ENCODE measurements around the gene CA11. TPM values are rescaled to one million over a fixed set of nuclear protein-coding genes. Genes with fewer than 3 reads are reported as not detected.
"Not testable (repeated sequence)": the region's sequence is repeated elsewhere in the genome, so short reads cannot be mapped to it uniquely, and the experiment has no call there.

Gene CA11
- total and polyA plus RNA-seq, 3 experiments from 2014 or later = 8.3 to 13.0 (median 12.7) TPM

DNA sequence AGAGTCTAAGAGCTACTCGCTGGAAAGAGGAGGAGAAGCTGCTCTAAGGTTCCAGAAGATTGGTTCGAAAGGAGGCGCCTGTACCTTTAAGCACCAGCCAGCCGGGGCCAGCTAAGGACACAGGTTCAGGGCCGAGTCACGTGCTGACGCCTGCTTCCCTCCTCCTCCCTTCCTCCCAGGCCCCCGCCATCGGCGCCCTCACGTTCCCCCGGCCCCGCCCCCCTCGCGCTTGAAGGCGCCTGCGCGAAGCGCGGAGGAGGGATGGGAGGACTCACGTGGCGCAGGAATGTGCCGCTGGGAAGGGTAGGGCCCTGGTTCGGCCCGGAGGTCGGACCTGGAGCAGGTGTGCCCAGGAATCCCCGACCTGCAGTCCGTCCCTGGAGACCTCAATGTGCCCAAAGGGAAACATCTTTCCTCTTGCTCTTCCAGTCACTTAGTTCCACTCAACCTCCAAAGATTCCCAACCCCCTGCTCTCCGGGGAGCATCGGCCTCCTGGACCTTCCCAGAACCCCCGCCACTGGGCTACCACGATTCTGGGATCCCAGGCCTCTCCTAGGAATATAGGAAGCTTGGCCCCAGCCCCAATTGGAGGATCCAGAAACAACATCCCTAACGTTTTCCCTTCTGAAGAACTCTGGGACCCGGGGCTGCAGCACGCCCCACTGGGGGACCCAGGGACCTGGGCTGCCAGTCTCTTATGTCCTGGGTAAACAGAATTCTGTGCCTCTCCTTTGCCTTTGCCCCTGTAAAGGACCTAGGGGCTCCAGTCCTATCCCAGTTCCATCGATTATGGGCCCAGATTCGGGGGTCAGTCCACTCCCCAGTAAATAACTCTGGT lies 11.3 kb downstream of the CA11 start:
- Mint-ChIP-seq H3K4me1 (peaks cover 31 to 64% (median 36%) of the 10 kb centered on the region in 3 donors), H3K27ac (peak overlapping the region; percentile 88 to 97 (median 93)), H3K27me3 (peaks cover 0 to 2% of the 10 kb centered on the region in 2 donors), H3K4me3 (peak overlapping the region; percentile 76 to 93 (median 83)), H3K9me3 (peaks cover 0 to 2% (median 0%) of the 10 kb centered on the region in 5 donors), H3K36me3 (peaks cover 0 to 55% (median 0%) of the 10 kb centered on the region in 3 donors)
- no peaks in the 10 kb centered on the region for H3K27me3 ChIP-seq (ENCODE audit: insufficient read depth, low read length, poor library complexity, severe bottlenecking)
- peaks cover 28% of the 10 kb centered on the region for H3K36me3 ChIP-seq (ENCODE audit: insufficient read depth, low read length)
- peaks cover 45% of the 10 kb centered on the region for H3K4me1 ChIP-seq (ENCODE audit: insufficient read depth, low read length)
- H3K27ac ChIP-seq (ENCODE audit: low read depth, low read length) = peak overlapping the region; percentile 66
- ChIA-PET CTCF (interaction anchor here (1.1 to 2.7 kb wide), 5 partner anchors 11 to 145 kb away, joined by 3 to 10 read pairs (median 4); partner anchors contain the start of genes CA11 and SPHK2), POLR2A (interaction anchor here (0.5 to 2.8 kb wide), 5 partner anchors 11 to 343 kb away, joined by 3 to 17 read pairs (median 13); partner anchors contain the start of genes CA11, RPL18 and SPHK2)
- H3K4me3 ChIP-seq (ENCODE audit: low read length) = peak overlapping the region; percentile 55
- no peaks in the 10 kb centered on the region for H3K9me3 ChIP-seq (ENCODE audit: low read length)
- DNase-seq = peak; percentile 82 to 92 (median 86)

DNA sequence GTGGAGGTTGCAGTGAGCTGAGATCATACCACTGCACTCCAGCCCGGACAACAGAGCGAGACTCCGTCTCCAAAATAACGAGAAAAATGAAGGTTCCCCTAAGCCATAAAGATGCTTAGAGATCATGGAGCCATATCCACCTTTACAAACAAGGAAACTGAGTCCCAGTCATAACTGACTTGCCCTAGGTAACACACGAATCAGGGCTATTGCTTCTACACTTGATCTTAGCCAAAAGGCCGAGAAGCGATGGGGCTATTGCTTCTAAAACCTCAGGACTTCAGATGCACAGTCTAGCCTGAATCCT lies 12.0 kb downstream of the CA11 start:
- peaks cover 30% of the 10 kb centered on the region for H3K36me3 ChIP-seq (ENCODE audit: insufficient read depth, low read length)
- no peaks in the 10 kb centered on the region for H3K27me3 ChIP-seq (ENCODE audit: insufficient read depth, low read length, poor library complexity, severe bottlenecking)
- Mint-ChIP-seq H3K4me3 (peak overlapping the region; percentile 76 to 93 (median 83)), H3K4me1 (peaks cover 27 to 58% (median 31%) of the 10 kb centered on the region in 3 donors), H3K36me3 (peaks cover 0 to 57% (median 0%) of the 10 kb centered on the region in 3 donors), H3K27ac (peak overlapping the region; percentile 88 to 97 (median 92)), H3K27me3 (no peaks in the 10 kb centered on the region), H3K9me3 (peaks cover 0 to 2% (median 0%) of the 10 kb centered on the region in 5 donors)
- H3K4me3 ChIP-seq (ENCODE audit: low read length) = peak overlapping the region; percentile 55
- no peak for DNase-seq
- peaks cover 38% of the 10 kb centered on the region for H3K4me1 ChIP-seq (ENCODE audit: insufficient read depth, low read length)
- POLR2A ChIA-PET = interaction anchor here (0.5 to 2.8 kb wide), 5 partner anchors 11 to 342 kb away, joined by 3 to 17 read pairs (median 13); partner anchors contain the start of genes CA11, RPL18 and SPHK2
- peak overlapping the region; percentile 66 for H3K27ac ChIP-seq (ENCODE audit: low read depth, low read length)
- no peaks in the 10 kb centered on the region for H3K9me3 ChIP-seq (ENCODE audit: low read length)
- CTCF ChIA-PET = interaction anchor here (1.1 to 2.7 kb wide), 5 partner anchors 10 to 144 kb away, joined by 3 to 10 read pairs (median 4); partner anchors contain the start of genes CA11 and SPHK2

DNA sequence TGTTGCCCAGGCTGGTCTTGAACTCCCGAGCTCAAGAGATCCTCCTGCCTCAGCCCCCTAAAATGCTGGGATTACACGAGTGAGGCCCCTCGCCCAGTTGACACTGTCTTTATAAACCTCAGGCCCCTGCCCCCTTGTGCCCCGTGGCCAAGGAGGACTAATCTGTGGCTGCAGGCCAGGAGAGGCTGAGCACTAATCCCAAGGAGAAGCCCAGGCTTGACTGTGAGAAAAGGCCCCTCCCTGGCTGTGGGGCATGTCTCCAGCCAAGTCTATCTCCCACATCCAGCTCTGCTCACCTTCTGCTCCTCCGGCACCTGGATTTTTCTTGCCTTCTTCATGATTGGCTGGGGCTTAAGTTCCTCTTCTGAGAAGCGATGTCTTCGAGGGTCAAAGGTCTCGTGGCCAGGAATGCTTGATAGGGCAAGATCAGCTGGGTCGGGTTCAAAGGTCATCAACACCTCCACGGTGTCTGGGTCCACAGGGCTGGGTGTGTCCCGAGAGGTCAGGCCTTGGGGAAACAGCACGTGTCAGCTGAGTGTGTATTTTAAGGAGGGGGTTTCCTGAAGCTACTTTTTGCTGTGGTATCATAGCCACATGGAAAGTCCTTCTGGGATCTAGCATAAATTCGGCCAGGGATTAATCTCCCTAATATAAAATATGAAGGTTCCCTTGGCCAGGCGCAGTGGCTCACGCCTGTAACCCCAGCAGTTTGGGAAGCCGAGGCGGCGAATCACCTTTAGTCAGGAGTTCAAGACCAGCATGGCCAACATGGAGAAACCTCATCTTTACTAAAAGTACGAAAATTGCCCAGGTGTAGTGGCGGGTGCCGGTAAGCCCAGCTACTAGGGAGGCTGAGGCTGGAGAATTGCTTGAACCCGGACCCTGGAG lies 12.6 kb downstream of the CA11 start:
- ChIA-PET CTCF (interaction anchor here (1.0 to 2.7 kb wide), 7 partner anchors 9 to 144 kb away, joined by 3 to 10 read pairs (median 4); partner anchors contain the start of genes CA11 and SPHK2), POLR2A (interaction anchor here (0.5 to 2.8 kb wide), 5 partner anchors 10 to 342 kb away, joined by 3 to 17 read pairs (median 13); partner anchors contain the start of genes CA11, RPL18 and SPHK2)
- Histone ChIP-seq H3K27me3 (ENCODE audit: insufficient read depth, low read length, poor library complexity, severe bottlenecking) (no peaks in the 10 kb centered on the region), H3K4me1 (ENCODE audit: insufficient read depth, low read length) (peaks cover 32% of the 10 kb centered on the region), H3K27ac (ENCODE audit: low read depth, low read length) (peak overlapping the region; percentile 66), H3K9me3 (ENCODE audit: low read length) (no peaks in the 10 kb centered on the region), H3K36me3 (ENCODE audit: insufficient read depth, low read length) (peaks cover 30% of the 10 kb centered on the region), H3K4me3 (ENCODE audit: low read length) (peak overlapping the region; percentile 55)
- Mint-ChIP-seq H3K4me3 (peak overlapping the region in 3 of 7 donors; percentile 26 to 82 (median 82)), H3K27ac (peak overlapping the region in 7 of 8 donors; percentile 81 to 96 (median 90)), H3K36me3 (peaks cover 0 to 61% (median 0%) of the 10 kb centered on the region in 3 donors), H3K9me3 (peaks cover 0 to 2% (median 0%) of the 10 kb centered on the region in 5 donors), H3K27me3 (no peaks in the 10 kb centered on the region), H3K4me1 (peaks cover 22 to 56% (median 27%) of the 10 kb centered on the region in 3 donors)
- DNase-seq = no peak

DNA sequence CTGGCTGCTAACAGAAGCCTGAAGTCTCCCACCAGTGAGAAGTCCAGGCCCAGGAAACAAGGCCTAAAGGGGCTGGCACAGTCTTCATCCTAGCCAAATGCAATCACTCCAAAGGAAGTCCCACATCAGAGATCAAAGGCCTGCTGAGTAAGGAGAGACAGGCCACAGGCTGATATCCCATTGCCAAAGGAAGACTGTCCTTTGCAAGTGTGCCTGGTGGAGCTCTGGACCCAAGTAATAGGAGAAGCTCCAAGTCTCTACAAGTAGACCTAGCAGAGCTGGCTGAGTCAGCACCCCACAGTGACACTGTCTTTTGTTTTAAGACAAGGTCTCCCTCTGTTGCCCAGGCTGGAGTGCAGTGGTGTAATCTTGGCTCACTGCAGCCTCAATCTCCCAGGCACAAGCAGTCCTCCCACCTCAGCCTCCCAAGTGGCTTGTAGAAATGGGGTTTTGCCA lies 13.3 kb downstream of the CA11 start:
- H3K27ac Mint-ChIP-seq = peak overlapping the region in 7 of 8 donors; percentile 3 to 96 (median 54)
- Histone ChIP-seq H3K36me3 (ENCODE audit: insufficient read depth, low read length) (peaks cover 30% of the 10 kb centered on the region), H3K4me3 (ENCODE audit: low read length) (no peak overlapping the region), H3K27me3 (ENCODE audit: insufficient read depth, low read length, poor library complexity, severe bottlenecking) (no peaks in the 10 kb centered on the region), H3K9me3 (ENCODE audit: low read length) (no peaks in the 10 kb centered on the region), H3K4me1 (ENCODE audit: insufficient read depth, low read length) (peaks cover 29% of the 10 kb centered on the region), H3K27ac (ENCODE audit: low read depth, low read length) (peak overlapping the region; percentile 39)
- POLR2A ChIA-PET = interaction anchor here (0.6 to 2.8 kb wide), 5 partner anchors 9 to 22 kb away, joined by 3 to 17 read pairs (median 13); partner anchors contain the start of genes CA11, RPL18 and SPHK2
- H3K36me3 Mint-ChIP-seq = peaks cover 0 to 59% (median 0%) of the 10 kb centered on the region in 3 donors
- H3K27me3 Mint-ChIP-seq = no peaks in the 10 kb centered on the region
- CTCF ChIA-PET = interaction anchor here (1.0 to 2.7 kb wide), 4 partner anchors 9 to 13 kb away, joined by 4 to 9 read pairs (median 4); partner anchors contain the start of gene CA11
- peaks cover 0 to 2% (median 0%) of the 10 kb centered on the region in 5 donors for H3K9me3 Mint-ChIP-seq
- H3K4me1 Mint-ChIP-seq = peaks cover 18 to 49% (median 21%) of the 10 kb centered on the region in 3 donors
- peak overlapping the region in 3 of 7 donors; percentile 3 to 45 (median 36) for H3K4me3 Mint-ChIP-seq
- DNase-seq = no peak

DNA sequence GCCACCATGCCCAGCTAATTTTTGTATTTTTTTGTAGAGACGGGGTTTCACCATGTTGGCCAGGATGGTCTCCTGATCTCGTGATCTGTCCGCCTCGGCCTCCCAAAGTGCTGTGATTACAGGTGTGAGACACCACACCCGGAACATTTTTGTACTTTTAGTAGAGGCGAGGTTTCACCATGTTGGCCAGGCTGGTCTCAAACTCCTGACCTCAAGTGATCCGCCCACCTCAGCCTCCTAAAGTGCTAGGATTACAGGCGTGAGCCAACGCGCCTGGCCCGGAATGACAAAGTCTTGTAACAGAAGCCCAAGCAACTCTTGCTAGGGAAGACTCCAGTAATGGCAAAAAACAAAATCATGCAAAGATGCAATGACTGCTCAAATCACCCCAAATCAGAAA lies 13.7 kb downstream of the CA11 start:
- H3K27me3 Mint-ChIP-seq; H3K27me3 ChIP-seq (ENCODE audit: insufficient read depth, low read length, poor library complexity, severe bottlenecking); DNase-seq; H3K9me3 ChIP-seq (ENCODE audit: low read length); H3K27ac ChIP-seq (ENCODE audit: low read depth, low read length); H3K4me3 ChIP-seq (ENCODE audit: low read length); H3K9me3 Mint-ChIP-seq: not testable (repeated sequence)
- CTCF ChIA-PET = interaction anchor here (1.0 to 1.2 kb wide), 3 partner anchors 11 to 14 kb away, joined by 4 to 5 read pairs (median 4); partner anchors contain the start of gene CA11
- H3K4me3 Mint-ChIP-seq = peak overlapping the region in 2 of 7 donors; percentile 3 to 36
- peak overlapping the region in 6 of 8 donors; percentile 3 to 96 (median 58) for H3K27ac Mint-ChIP-seq
- POLR2A ChIA-PET = interaction anchor here (0.6 kb wide), 2 partner anchors 9 to 23 kb away, joined by 3 read pairs; no protein-coding TSS in a partner anchor
- peaks cover 29% of the 10 kb centered on the region for H3K4me1 ChIP-seq (ENCODE audit: insufficient read depth, low read length)
- H3K36me3 Mint-ChIP-seq = peaks cover 0 to 58% (median 0%) of the 10 kb centered on the region in 3 donors
- H3K36me3 ChIP-seq (ENCODE audit: insufficient read depth, low read length) = peaks cover 30% of the 10 kb centered on the region
- H3K4me1 Mint-ChIP-seq = peaks cover 18 to 50% (median 22%) of the 10 kb centered on the region in 3 donors

DNA sequence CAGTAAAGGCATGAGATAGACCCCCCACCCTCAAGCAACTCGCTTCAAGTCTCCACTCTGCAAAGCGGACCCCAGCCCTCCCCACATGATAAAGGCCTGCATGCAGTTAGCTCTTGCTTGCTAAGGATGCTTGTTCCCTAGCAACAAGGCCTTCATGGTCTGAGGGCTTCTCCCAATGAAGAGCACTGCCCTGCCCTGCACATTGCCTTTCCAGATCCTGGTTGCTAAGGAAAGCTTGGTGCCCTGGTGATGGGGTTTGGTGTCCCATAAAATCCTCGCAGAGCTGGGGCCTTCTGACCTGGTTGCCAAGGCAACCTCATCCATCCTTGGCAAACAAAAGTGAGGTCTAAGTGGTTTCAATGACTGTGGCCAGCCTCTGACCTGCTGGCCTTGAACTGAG lies 14.8 kb downstream of the CA11 start:
- ChIA-PET POLR2A (interaction anchor here (1.8 kb wide), 1 partner anchor 12 kb away, joined by 4 read pairs; the partner anchor contains the start of genes RPL18 and SPHK2), CTCF (interaction anchor here (1.0 kb wide), 1 partner anchor 15 kb away, joined by 5 read pairs; the partner anchor contains the start of gene CA11)
- Histone ChIP-seq H3K4me1 (ENCODE audit: insufficient read depth, low read length) (peaks cover 29% of the 10 kb centered on the region), H3K9me3 (ENCODE audit: low read length) (no peaks in the 10 kb centered on the region), H3K27me3 (ENCODE audit: insufficient read depth, low read length, poor library complexity, severe bottlenecking) (no peaks in the 10 kb centered on the region), H3K27ac (ENCODE audit: low read depth, low read length) (no peak overlapping the region), H3K4me3 (ENCODE audit: low read length) (no peak overlapping the region), H3K36me3 (ENCODE audit: insufficient read depth, low read length) (peaks cover 30% of the 10 kb centered on the region)
- Mint-ChIP-seq H3K4me1 (peaks cover 22 to 56% (median 26%) of the 10 kb centered on the region in 3 donors), H3K9me3 (peaks cover 0 to 2% (median 0%) of the 10 kb centered on the region in 5 donors), H3K27me3 (no peaks in the 10 kb centered on the region), H3K36me3 (peaks cover 0 to 59% (median 0%) of the 10 kb centered on the region in 3 donors), H3K4me3 (no peak overlapping the region), H3K27ac (peak overlapping the region in 1 of 8 donors; percentile 68)
- no peak for DNase-seq

Measured in CD8-positive, alpha-beta memory T cell (primary cell).